HG03139 (cell line): Measurements from ENCODE around the gene NSMCE1.
A peak's percentile ranks its signal among the peaks of the same experiment; 100 is the strongest.

Source experiments
- ATAC-seq: cut with Tn5 transposase; IDR thresholded peaks from one replicate; pipeline ENCODE4 v1.9.1; 2021; ENCODE audit not compliant: unreplicated experiment

The NSMCE1 gene, protein sequence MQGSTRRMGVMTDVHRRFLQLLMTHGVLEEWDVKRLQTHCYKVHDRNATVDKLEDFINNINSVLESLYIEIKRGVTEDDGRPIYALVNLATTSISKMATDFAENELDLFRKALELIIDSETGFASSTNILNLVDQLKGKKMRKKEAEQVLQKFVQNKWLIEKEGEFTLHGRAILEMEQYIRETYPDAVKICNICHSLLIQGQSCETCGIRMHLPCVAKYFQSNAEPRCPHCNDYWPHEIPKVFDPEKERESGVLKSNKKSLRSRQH

DNA sequence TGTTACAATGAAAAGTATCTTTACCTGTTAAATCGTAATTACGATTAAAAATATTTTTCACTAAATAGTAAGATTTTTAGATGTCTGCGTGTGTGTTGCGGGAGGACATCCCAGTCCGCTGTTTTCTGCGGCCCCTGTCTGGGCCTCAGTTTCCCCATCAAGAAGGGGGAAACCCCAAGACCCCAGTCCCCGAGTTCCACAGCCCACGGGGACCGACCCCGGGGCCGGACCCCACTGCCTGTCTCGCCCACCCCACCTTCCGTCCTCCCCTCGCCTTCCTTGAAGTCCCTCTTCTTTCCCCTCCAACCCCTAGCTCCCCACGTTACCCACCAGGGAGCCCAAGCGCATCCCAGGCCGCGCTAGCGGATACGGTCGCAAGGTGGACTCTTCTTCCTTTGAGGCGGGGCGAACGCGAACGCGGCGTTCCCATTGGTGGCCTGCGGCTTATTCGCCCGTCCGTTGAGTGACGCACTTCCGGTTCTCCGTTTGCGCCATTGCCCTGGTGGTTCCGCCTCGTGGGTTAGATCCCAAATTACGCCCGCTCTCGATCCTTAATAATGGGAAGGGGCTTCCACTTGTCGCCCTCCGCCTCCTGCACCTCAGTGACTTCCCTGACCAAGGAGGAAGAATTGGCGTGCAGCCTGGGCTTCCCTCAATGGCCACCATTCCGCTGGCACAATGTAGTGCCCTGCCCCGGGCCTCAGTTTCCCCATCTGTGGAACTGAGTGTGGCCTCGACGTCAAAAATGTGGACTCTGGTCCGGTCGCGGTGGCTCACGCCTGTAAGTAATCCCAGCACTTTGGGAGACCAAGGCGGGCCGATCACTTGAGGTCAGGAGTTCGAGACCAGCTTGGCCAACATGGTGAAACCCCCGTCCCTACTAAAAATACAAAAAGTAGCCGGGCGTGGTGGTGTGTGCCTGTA lies at the start of gene NSMCE1:
Gene NSMCE1 (minus strand): TSS at position 397 of the 924 bp plus-strand sequence. CDS start 11,202 bp downstream, outside the sequence.
- peak; percentile 93 for ATAC-seq

DNA sequence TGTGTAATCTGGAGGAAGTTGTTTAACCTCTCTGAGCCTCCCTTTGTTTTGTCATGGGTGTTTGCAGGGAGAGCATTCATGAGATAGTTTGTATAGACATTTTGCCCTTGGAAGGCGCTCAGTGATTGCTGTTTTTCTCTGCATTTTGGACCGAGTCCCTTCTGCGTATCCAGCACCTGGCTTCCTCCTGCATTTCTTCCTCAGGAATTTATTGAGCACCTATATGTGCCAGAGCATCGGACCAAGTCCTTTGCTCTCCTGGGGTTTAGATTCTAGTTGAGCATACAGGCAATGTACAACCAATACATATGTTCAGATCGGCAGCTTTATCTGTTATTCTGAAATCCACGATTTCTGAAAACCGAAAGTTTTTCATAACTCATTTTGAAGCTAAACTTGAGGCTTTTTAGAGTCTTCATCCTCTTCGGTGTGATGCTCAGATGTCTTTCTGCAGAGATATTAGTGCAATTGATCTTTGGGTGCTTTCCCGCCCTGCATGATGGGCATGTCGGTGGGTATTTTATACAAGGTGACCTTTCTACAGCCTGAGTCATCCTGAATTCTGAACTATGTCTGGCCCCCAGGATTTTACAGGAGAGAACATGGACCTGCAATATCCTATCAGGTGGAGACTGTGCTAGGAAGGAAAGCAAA lies 49.3 kb upstream of the NSMCE1 start:
- no peak for ATAC-seq

DNA sequence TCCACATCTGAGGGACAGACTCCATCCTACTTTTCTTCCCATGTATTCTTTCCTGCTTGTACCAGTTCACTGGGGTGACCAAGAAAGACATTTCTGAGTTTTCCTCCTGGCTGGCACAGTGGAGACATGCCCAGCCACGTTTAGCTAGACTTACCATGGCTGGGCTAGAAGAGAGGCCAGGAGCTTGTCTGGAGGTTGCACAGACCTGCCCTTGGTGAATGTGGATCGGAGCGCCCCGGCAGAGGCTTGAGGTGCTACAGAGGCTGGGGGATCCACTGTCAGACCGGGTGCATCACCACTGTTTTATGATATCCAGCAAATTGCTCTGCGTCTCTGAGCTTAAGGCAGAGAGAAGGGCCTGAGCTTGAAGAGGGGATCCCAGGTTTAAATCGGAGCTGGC lies 48.7 kb upstream of the NSMCE1 start:
- no peak for ATAC-seq

DNA sequence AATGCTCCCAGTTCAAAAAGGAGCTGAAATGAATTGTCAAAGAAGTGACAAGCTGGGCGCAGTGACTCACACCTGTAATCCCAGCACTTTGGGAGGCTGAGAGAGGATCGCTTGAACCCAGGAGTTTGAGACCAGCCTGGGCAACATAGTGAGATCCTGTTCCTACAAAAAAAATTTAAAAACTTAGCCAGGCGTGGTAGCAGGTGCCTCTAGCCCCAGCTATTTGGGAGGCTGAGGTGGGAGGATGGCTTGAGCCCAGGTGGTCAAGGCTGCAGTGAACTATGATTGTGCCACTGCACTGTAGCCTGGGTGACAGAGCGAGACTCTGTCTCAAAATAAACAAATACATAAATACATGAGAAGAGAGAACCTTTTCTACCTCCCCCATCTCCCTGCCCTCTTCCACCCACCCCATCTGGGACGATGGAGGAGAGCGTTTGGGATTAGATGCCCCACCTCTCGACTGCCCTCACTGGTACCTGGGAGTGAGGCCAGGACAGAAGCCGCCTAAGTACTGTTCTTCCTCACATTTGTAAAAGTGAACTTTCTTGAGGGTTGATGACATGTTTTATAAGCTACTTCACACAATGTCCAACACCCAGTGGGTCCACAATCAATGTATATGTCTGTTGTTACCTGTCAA lies 47.6 kb upstream of the NSMCE1 start:
- ATAC-seq: no peak

DNA sequence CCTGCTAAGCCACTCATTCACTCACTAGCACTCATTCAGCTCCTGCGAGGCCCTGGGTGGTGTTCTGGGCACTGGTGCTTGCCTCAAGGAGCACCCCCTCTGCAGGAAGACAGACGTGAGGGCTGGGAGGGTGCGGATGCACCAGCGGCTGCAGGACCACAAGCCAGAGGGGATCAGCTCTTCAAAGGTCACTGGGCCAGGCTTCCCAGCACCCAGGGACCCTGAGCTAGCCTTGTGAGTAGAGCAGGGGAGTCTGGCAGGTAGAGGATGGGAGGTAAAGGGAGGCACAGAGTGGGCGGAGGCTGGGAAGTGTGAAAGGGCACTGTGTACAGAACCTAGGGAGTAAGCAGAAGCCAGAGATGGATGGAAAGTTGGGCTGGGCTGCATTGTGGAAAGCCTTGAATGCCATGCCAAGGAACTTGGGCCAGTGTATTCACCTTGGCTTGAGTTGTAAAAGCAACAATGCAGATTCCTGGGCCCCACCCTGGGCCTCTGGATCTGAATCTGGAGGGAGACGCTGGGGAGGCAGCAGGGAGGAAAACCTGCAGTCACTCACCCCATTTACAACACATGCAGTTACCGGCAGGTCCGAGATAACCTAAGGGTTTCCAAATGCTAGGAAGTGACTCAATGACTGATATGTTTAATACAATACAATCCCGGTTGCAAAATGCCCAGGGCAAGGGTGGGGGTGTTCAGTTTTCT lies 46.9 kb upstream of the NSMCE1 start:
- ATAC-seq: no peak

DNA sequence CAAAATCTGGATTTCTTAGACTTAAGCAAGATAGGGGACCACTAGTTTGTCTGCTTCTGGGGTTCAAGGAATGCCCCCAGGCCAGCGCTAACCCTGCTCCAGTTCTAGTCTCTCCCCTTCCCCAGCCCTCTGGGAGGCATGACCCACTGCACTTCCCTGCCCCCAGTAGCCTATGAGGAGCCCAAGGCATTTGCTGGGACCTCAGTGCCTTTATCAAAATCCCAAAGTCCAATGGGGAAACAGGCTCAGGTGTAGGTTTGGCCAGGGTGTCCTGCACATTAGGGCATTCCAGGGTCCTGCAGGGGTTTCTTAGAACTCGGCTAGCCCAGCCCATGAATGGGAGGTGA lies 46.4 kb upstream of the NSMCE1 start:
- ATAC-seq: no peak

DNA sequence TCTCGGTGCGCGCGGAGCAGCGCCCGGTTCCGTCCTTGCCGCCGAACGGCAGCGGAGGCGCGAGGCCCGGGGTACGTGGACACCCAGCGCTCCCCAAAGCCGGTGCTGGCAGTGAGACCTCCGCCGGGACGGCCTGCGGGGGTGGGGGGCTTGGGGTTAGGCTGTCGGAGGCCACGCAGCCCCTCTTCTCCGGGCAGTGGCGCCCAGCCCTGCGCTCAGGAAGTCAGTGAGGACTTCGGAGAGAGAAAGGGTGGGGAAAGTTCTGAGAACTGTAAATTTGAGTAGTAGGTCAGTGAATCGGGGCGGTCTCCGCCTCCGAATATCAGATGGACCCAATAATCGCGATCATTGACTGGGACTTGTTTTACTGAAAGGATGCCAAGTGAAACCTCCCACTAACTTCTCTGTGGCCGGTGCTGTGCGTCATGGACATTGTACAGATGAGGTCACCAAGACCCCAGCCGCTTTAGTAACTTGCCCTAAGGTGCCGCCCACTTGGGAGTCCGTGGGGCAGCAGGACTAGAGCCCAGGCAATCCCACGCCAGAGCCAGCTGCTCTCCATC lies 45.7 kb upstream of the NSMCE1 start:
- peak; percentile 14 for ATAC-seq

DNA sequence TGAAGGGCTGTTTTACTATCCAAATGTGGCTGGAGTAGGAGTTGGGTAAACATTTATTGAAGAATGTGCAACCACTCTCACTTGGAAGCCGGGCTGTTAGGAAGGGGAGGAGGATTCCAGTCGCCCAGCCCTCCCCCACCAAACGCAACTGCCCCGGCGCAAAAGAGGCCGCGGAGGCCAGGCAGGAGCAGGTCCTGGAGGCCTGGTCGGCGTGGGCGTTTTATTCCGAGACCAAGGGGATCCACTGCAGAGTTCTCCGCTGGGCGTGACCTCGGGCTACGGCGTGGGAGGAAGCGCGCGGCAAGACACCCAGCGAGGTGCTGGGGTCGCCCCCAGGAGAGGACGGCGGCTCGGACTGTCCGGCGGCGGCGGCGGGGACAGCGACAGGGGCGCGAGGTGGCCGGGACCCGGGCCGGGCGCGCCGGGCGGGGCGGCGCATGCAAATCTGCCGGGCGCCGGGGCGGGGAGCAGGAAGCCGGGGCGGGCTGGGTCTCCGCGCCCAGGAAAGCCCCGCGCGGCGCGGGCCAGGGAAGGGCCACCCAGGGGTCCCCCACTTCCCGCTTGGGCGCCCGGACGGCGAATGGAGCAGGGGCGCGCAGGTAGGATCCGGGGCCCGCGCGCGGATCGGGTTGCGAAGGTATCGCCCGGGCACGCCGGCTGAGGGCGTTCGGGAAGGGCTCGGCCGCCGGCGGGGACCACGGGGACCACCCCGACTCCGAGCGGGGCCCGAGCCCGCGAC lies 45.0 kb upstream of the NSMCE1 start, which contains the start of gene IL4R:
Gene IL4R (plus strand): TSS at position 553 of the 739 bp plus-strand sequence. CDS start 26,230 bp downstream, outside the sequence.
- peak; percentile 41 for ATAC-seq

DNA sequence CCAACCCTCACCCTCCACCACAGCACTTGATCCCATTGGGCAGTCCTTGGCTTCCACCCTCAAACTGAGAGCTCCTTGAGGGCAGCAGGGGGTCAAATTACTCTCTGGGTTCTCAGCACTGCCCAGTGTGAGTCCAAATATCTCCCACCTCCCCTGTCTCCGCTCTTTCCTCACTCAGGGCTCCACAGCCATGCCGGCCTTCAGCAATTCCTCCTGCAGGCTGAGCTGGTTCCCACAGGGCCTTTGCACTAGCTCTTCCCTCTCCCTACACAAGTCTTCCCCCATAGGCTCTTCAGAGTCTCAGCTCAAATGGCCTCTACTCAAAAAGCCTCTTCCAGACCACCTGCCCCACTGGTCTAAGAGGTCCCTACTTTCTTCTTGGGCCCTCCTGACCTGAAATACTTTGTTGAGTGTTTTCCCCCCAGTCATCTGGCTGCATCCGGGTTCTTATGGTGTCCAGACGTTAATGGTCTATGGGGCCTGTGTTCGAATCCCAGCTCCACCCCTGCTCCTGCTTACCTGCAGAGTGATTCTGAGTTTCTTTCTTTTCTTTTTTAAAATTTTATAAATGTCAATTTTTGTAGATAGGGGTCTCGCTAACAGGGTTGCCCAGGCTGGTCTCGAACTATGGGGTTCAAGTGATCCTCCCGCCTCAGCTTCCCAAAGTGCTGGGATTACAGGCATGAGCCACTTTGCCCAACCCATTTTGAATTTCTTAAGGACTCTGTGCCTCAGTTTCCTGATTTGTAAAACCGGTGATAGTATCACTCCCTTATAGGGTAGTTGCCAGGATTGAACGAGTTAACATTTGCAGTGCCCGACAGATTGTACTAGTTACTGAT lies 44.2 kb upstream of the NSMCE1 start:
- no peak for ATAC-seq

DNA sequence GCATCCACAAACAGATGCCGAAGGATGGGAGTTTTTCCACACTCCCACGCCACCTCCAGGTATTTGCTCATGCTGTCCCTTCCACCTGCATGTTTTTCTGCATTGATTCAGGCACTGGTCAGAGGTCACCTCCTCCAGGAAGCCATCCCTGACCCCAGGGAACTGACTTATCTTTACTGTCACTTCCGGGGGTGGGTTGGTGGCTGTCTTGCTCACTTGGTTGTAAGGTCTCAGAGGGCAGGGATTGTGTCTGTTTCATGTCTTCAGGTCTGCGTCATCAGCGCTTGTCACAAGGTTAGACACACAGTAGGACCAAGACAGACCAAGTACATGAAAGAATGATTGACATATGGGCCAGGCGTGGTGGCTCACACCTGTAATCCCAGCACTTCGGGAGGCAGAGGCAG lies 43.3 kb upstream of the NSMCE1 start:
- no peak for ATAC-seq

DNA sequence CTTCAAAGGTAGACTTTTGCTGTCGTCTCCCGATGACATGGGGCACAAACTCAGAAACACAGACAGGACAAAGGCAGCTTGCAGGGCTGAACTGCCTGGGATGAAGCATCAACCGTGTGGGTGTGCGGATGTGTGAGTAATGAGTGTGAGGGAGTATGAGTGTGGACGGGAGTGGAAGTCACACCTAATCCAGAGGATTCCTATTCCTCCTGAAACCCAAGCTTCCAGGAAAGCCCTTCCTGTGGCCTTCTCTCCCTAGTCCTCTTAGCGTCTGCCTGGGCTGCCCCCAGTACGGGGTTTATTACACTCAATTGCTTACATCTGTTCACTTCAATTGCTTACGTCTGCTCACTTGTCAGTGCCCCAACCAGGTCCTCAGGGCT lies 42.9 kb upstream of the NSMCE1 start:
- ATAC-seq: no peak

DNA sequence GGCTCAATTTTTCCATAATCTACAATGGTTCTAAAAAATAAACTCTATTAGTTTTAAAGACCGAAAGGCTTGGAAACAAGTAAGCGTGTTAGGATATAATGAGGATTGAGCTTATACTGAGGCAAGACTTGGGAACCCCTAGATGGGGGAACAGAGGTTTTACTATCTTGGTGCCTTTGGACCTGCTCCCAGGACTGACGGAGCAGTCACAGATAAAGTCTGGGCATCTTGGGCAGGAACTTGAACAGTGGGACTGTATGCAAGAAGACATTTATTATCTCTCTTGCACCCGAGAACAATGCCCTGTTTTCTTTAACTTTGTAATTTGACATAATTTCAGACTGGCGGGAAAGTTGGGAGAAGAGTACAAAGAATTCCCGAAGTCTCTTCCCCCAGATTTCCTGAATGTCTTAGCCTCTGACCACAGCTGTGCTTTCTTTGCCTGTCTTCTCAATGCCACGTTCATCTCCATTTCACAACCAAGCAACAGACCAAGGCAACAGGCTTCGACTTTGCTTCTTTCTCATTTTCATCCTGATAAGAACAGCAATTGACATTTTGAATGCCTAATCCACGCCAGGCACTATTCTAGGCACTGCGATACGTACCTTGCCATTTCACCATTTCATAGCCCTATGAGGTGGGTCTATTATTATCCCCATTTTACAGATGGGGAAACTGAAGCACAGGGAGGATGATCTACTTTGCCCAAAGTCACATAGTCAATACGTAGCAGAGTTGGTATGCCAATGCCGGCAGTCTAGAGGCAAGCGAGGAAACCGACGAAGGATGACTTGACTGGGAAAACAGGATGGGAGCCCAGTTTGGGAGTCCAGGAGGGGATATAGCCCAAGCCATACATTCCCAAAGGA lies 42.2 kb upstream of the NSMCE1 start:
- no peak for ATAC-seq

DNA sequence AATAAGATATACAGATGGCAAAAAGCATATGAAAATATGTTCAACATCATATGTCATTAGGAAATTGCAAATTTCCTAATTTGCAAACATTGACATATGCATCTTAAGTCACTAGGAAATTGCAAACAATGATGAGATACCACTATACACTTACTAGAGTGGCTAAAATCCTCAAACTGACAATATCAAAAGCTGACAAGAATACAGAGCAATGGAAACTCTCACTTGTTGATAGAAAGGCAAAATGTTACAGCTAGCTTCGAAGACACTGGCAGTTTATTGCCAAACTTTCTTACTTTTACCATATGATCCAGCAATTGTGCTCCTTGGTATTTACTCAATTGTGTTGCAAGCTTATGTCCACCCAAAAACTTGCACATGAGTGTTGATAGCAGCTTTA lies 40.2 kb upstream of the NSMCE1 start:
- ATAC-seq: no peak

DNA sequence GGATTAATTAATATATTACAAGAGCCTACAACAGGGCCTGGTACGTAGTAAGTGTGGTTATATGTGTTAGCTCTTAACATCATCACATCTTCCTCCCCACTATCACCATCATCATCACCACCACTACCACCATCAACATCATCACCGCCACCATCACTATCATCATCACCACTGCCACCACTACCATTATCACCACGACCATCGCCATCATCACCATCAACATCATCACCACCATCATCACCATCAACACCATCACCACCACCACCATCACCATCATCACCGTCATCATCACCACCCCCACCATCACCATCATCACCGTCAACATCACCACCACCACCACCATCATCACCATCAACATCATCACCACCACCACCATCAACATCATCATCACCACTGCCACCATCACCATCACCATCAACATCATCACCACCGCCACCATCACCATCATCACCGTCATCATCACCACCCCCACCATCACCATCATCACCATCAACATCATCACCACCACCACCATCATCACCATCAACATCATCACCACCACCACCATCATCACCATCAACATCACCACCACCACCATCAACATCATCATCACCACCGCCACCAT lies 37.4 kb upstream of the NSMCE1 start:
- ATAC-seq: no peak

DNA sequence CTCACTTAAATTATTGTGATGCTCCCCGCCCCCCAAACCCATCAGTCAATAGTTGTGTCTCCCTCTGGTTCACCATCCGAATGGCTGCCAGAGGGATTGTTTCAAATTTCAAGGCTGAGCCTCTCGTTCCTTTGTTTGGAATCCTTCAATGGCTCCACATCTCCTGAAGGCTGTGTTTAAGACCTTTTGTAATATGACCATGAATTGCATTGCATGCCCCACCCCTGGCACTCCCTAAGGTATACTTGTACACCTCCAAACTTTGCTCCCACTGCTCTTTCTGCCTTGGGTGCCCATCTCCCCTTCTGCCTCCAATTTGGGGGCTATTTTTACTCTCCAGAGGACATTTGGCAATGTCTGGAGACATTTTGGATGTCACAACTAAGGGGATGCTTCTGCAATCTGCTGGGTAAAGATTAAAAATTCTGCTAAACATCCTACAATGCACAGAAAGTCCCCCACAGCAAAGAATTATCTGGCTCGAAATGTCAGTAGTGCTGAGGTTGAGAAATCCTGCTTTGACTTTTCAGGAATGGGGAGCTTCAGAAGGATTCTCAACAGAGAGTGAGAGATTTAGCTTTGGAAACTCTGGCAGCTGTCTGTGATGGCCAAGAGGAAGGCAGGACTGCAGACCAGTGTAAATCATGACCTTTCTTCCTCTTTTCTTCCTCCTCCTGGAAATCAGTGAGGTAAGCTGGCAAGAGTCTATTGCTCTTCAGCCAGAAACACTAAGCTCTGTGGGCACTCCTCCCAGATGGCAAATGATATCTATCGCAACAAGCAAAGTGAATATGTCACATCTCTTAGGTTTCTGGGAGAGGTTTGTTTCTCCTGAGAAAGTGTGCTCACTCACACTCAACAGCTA lies 36.5 kb upstream of the NSMCE1 start:
- no peak for ATAC-seq

DNA sequence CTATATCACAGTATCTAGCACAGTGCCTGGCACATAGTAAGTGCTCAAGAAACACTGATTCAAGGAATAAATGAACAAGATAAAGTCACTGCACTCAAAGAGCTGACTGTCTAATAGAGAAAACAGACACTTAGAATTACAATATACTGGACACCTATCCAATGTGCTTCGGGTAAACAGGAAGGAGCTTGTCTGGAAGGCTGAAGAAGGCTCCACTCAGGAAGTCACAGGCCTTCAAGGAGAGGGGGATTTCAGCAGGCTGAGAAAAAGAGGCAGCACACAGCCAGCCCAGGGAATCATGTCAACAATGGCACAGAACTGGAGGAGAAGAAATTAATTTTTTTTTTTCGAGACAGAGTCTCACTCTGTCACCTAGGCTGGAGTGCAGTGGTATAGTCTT lies 35.5 kb upstream of the NSMCE1 start:
- no peak for ATAC-seq
